ENCODE data around the gene FGD6.
"Not testable (repeated sequence)": the region's sequence is repeated elsewhere in the genome, so short reads cannot be mapped to it uniquely, and the experiment has no call there.

The FGD6 gene

GRCh38 chr12:95118138-95118787 is 99.0 kb downstream of the FGD6 start:
- DNase-seq = no peak

- DNase-seq = peak; percentile 76
These were observed 100.1 kb downstream of the FGD6 start for GRCh38 chr12:95117178-95117599.

GRCh38 chr12:95116773-95117172 is 100.5 kb downstream of the FGD6 start:
- DNase-seq = no peak

GRCh38 chr12:95116341-95116740 is 100.9 kb downstream of the FGD6 start:
- no peak for DNase-seq

GRCh38 chr12:95115641-95116040 is 101.6 kb downstream of the FGD6 start:
- DNase-seq = no peak

GRCh38 chr12:95114766-95115405 is 102.4 kb downstream of the FGD6 start:
- no peak for DNase-seq

- no peak for DNase-seq
These were observed 109.9 kb downstream of the FGD6 start for GRCh38 chr12:95107362-95107761.

GRCh38 chr12:95105540-95105939 is 111.7 kb downstream of the FGD6 start:
- DNase-seq = no peak

- no peak for DNase-seq
These were observed 112.3 kb downstream of the FGD6 start for GRCh38 chr12:95104919-95105452.

- DNase-seq = peak; percentile 35
These were observed 114.2 kb downstream of the FGD6 start for GRCh38 chr12:95102916-95103671.

- DNase-seq = not testable (repeated sequence)
These were observed 115.3 kb downstream of the FGD6 start for GRCh38 chr12:95101957-95102356.

- DNase-seq = no peak
These were observed 116.7 kb downstream of the FGD6 start for GRCh38 chr12:95100264-95101190.

GRCh38 chr12:95099270-95099790 is 117.9 kb downstream of the FGD6 start:
- DNase-seq = no peak

GRCh38 chr12:95096852-95097251 is 120.4 kb downstream of the FGD6 start:
- DNase-seq = no peak

GRCh38 chr12:95096378-95096777 is 120.9 kb downstream of the FGD6 start:
- DNase-seq = no peak

- not testable (repeated sequence) for DNase-seq
These were observed 121.4 kb downstream of the FGD6 start for GRCh38 chr12:95095866-95096265.

GRCh38 chr12:95089462-95089861 is 127.8 kb downstream of the FGD6 start:
- no peak for DNase-seq

GRCh38 chr12:95088379-95088778 is 128.9 kb downstream of the FGD6 start:
- DNase-seq = no peak

GRCh38 chr12:95085612-95086011 is 131.7 kb downstream of the FGD6 start:
- DNase-seq = no peak

GRCh38 chr12:95083938-95084337 is 133.3 kb downstream of the FGD6 start:
- DNase-seq = no peak

GRCh38 chr12:95083471-95083870 is 133.8 kb downstream of the FGD6 start:
- DNase-seq = no peak

GRCh38 chr12:95077341-95077740 is 139.9 kb downstream of the FGD6 start:
- DNase-seq = no peak
